ENCODE results near the gene CADPS. TPM values are rescaled to one million over a fixed set of nuclear protein-coding genes. Genes with fewer than 3 reads are reported as not detected.

CADPS gene
- total RNA-seq, 1 donor from 2014 or later: not detected

DNA sequence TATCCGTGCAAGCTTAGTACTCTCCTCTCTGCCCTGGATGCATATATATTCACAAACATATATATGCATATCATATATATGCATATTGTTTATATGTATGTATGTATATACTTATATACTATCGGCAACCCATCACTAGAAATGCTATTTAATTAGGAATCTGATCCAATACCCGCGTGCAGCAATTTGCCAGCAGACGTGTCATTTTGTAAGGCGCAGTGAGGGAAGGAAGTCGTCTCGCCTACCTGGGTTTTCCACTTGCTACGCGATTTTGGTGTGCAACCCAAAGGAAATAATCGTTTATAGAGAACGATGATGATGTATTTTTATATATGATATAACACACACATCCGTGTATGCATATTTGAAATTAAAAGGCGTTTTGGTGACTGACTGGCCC is 496.3 kb downstream of the CADPS start:
- no peak overlapping the region for H3K27ac Mint-ChIP-seq
- intact Hi-C loops (cut with micrococcal nuclease): loop anchor here (10.0 kb wide), 2 partner anchors 496 to 814 kb away; partner anchors contain the start of genes CADPS and PTPRG
- peaks cover 2% of the 10 kb centered on the region for H3K36me3 Mint-ChIP-seq (ENCODE audit: low read depth)
- no peak overlapping the region for H3K4me3 Mint-ChIP-seq
- DNase-seq: no peak
- peaks cover 70% of the 10 kb centered on the region for H3K27me3 Mint-ChIP-seq
- H3K9me3 Mint-ChIP-seq: no peaks in the 10 kb centered on the region
- no peaks in the 10 kb centered on the region for H3K4me1 Mint-ChIP-seq

DNA sequence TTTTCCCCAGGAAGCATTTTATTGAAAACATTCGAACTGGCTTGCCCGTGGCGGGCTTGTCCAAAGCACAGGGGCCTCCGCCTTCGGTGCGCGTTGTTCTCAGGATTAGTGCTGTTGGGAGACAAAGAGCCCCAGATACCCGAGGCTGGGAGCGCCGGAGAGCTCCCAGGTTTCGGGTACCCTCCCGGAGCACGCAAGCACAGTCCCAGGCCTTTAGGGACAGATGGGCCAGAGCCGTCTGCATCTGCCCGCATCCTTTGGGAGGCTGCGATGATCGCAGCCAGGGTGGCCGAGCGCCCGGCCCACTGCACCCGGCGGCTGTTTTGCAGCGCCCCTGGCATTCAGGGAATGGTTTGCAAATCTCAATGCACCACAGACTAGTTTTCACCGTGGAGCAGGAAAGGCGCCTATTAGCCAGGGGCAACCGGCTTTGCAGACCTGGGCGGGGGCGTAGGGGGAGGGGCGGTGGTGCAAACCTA is 496.9 kb downstream of the CADPS start:
- Mint-ChIP-seq H3K4me3 (no peak overlapping the region), H3K27ac (no peak overlapping the region), H3K36me3 (ENCODE audit: low read depth) (peaks cover 2% of the 10 kb centered on the region), H3K4me1 (no peaks in the 10 kb centered on the region), H3K27me3 (peaks cover 74% of the 10 kb centered on the region), H3K9me3 (no peaks in the 10 kb centered on the region)
- no peak for DNase-seq
- intact Hi-C loops (cut with micrococcal nuclease): loop anchor here (10.0 kb wide), 2 partner anchors 496 to 814 kb away; partner anchors contain the start of genes CADPS and PTPRG

DNA sequence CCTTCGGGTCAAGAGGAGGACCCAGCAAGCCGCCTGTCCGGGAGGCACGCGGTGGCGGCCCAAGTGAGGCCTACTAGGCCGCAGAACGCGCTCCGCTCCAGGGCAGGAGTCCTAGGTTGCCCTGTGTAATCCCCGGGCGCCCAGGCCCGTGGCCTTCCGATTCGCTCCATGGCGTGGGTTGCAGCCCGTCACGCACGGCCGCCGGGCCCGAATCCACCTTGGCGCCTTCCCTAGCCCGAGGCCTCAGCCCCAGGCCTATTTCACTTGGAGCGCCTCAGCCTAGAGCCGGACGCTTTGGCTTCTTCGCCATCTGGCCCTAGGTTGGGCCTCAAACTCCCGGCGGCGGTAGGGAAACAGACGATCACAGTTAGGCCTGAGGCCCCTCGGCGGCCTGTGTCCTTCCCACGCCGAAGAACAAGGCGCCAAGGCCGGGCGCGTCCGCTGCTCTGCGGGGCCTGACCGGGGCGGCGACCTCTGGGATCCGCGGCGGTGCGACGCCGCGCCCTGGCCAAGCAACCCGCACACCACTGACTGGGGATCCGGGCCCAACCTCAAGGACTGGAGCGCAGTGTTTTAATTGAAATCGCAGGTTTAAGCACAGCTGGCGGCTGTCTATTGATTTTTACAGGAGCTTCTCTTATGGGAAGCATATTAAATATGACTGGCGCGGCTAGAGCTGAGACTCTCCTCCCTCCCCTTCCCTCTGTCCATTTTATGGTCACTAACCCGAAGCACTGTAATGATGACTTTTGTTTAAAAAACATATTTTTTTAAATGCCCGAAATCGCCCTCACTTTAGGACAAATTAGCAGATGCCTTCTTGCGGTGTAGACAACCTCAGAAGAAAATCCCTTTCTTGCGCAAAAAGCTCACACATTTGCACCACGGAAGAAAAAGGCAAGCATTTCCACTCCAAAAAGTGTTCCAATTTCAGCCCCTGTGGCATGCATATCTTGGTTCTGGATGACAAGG is 498.0 kb downstream of the CADPS start:
- DNase-seq: no peak
- Mint-ChIP-seq H3K4me3 (no peak overlapping the region), H3K4me1 (no peaks in the 10 kb centered on the region), H3K9me3 (no peaks in the 10 kb centered on the region), H3K27ac (no peak overlapping the region), H3K27me3 (peaks cover 78% of the 10 kb centered on the region), H3K36me3 (ENCODE audit: low read depth) (peaks cover 2% of the 10 kb centered on the region)
- intact Hi-C loops (cut with micrococcal nuclease): loop anchor here (10.0 kb wide), 2 partner anchors 498 to 812 kb away; partner anchors contain the start of genes CADPS and PTPRG

DNA sequence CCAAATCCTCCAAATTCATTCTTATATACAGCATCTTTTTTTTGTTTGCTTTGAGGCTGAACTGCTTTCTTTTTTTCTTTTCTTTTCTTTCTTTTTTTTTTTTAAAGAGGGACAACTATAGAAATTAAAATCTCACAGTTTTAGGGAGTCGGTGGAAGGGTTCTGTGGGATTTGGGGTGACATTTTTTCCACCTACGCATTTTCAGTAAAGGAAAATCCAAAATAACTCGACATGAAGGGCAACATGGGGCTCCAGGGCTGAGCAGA is 498.8 kb downstream of the CADPS start:
- peaks cover 80% of the 10 kb centered on the region for H3K27me3 Mint-ChIP-seq
- no peak overlapping the region for H3K27ac Mint-ChIP-seq
- H3K4me1 Mint-ChIP-seq: no peaks in the 10 kb centered on the region
- no peak overlapping the region for H3K4me3 Mint-ChIP-seq
- H3K36me3 Mint-ChIP-seq (ENCODE audit: low read depth): peaks cover 2% of the 10 kb centered on the region
- intact Hi-C loops (cut with micrococcal nuclease): loop anchor here (10.0 kb wide), 2 partner anchors 498 to 812 kb away; partner anchors contain the start of genes CADPS and PTPRG
- DNase-seq: no peak
- peaks cover under 1% of the 10 kb centered on the region for H3K9me3 Mint-ChIP-seq

DNA sequence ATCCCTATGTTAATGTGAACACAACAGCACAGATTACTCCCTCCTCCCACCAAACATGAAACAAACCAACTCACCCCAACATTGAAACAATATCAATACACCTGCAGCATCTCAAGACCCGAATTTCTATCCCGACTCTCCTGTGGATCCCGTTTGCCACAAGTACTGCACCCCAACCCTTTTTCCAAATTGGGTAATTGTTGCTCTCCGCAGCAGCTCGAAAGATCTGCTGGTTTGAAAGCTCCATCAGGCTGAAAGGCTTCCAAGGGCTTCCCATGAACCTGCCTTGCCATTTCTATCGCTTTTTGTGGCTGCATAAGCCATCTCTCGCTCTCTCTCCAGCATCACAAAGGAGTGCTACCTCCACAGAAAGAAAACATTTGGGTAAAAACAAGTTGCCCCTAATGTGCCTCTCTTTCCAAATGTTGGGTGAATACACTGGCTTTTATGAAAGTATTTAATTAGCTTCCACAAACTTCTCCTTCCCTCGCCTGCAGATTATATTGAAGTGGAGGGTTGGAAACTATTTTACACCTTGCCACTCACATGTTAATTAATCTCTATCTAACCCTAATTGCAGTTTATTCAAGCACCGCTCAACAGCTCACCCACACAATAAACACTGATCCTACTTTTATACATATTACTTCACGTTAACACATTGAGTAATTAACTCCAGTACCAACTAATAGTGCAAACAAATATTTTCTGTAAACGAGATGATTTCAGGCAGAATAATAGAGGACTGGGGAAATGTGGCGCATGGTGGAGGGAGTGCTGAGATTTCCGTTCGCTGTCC is 499.4 kb downstream of the CADPS start:
- DNase-seq: no peak
- Mint-ChIP-seq H3K36me3 (ENCODE audit: low read depth) (peaks cover 2% of the 10 kb centered on the region), H3K9me3 (peaks cover 6% of the 10 kb centered on the region), H3K27ac (no peak overlapping the region), H3K27me3 (peaks cover 81% of the 10 kb centered on the region), H3K4me1 (no peaks in the 10 kb centered on the region), H3K4me3 (no peak overlapping the region)
- intact Hi-C loops (cut with micrococcal nuclease): loop anchor here (10.0 kb wide), 2 partner anchors 499 to 811 kb away; partner anchors contain the start of genes CADPS and PTPRG

DNA sequence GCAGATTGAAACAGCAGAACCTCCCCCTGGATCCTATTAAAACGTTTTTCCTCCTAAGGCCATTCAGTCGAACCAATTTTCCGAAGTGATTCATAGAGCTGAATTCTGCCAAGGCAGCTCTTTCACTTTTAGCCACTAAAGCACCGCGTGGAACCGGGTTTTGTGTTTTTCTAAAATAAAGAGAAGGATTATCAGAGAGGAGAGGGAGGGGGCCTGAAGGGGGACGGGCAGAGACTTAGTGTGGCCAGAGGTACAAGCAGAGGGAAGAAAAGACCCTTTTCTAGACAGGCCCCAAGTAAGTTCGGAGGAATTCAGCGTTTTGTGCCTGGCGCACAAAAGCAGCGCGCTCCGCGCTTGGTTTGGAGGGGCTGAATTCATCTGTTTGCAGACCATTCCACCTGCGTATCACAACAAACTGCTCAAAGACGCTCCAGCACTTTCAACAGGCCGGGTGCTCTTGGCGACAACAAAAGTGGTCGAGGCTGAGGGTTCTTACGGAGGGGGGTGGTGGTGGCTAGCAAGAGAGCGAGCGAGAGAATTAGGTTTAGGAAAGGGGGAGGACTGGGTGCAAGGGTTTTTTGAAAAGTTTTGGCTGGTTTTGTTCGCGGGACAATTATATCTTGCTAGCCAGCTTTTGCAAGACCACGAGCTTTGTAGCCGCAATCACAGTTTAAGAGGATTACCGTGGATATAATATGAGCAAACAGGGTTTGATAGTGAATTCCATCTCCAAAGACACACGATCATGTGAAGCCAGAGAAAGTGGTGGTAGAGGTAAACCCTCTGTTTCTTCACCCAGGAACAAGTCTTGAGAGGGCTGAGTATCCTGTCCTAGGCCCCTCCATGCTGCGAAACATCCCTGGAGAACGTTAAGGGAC is 500.6 kb downstream of the CADPS start:
- Mint-ChIP-seq H3K4me3 (no peak overlapping the region), H3K27me3 (peaks cover 81% of the 10 kb centered on the region), H3K4me1 (no peaks in the 10 kb centered on the region), H3K36me3 (ENCODE audit: low read depth) (peaks cover 2% of the 10 kb centered on the region), H3K9me3 (peaks cover 14% of the 10 kb centered on the region), H3K27ac (no peak overlapping the region)
- intact Hi-C loops (cut with micrococcal nuclease): loop anchor here (10.0 kb wide), 2 partner anchors 500 to 810 kb away; partner anchors contain the start of genes CADPS and PTPRG
- DNase-seq: no peak

DNA sequence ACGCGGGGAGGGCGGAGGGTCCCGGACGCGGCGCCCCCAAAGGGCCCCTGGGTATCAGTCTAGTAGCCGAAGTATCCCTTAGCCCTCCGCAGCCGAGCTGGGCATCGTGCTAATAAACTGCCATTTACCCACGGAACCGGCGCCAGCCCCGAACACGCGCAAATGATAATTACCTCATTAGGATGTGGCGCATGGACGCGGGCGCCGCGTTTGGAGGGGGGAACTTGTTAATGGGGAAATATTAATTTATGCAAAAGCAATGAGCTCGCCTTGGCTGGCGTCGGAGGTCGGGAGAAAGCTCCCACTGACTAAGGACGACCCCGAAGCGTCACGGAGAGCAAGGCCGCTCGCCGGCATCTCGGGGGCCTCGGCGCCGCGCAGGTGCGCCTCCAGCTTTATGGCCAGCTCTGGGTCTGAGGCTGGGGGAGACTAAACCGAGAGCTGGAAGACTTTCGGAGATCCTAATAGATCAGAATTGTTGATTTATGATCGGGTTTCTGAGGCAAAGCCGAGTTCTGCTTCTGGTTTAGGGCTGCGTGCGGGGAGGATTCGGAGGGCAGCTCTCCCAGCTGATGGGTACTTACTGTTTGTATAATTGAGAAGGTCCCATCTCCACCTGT is 501.4 kb downstream of the CADPS start:
- Mint-ChIP-seq H3K4me1 (no peaks in the 10 kb centered on the region), H3K27me3 (peaks cover 79% of the 10 kb centered on the region), H3K4me3 (no peak overlapping the region), H3K9me3 (peaks cover 14% of the 10 kb centered on the region), H3K27ac (peak overlapping the region; percentile 60), H3K36me3 (ENCODE audit: low read depth) (peaks cover 2% of the 10 kb centered on the region)
- no peak for DNase-seq
- intact Hi-C loops (cut with micrococcal nuclease): loop anchor here (10.0 kb wide), 2 partner anchors 501 to 809 kb away; partner anchors contain the start of genes CADPS and PTPRG

DNA sequence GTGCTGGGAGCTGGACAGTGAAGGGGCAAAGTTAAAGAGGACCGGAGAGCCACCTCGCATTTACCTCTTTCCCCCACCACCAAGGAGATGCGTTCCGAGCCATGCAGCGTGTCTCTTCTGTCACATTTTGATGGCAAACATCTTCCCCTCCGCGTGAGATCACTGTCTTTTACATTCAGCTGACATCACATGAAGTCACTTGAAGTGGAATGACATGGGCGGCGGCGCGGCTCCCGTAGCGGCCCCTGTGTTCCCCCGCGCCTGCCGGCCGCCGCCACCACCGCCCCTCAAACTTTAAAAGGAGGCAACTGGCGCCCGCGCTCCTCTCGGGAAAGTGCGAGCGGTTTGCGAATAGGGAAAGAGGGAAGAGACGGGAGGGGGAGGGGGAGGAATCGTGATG is 502.0 kb downstream of the CADPS start, which contains the start of gene FEZF2:
FEZF2 (minus strand) TSS at position 336 of the 400 bp plus-strand sequence. CDS start 682 bp downstream, outside the sequence.
- intact Hi-C loops (cut with micrococcal nuclease): loop anchor here (10.0 kb wide), 2 partner anchors 502 to 808 kb away; partner anchors contain the start of genes CADPS and PTPRG
- no peak for DNase-seq
- Mint-ChIP-seq H3K36me3 (ENCODE audit: low read depth) (peaks cover 2% of the 10 kb centered on the region), H3K4me3 (no peak within 1 kb of the TSS), H3K27me3 (peaks cover 82% of the 10 kb centered on the region), H3K9me3 (peaks cover 14% of the 10 kb centered on the region), H3K27ac (peak within 1 kb of the TSS; percentile 60), H3K4me1 (no peaks in the 10 kb centered on the region)

DNA sequence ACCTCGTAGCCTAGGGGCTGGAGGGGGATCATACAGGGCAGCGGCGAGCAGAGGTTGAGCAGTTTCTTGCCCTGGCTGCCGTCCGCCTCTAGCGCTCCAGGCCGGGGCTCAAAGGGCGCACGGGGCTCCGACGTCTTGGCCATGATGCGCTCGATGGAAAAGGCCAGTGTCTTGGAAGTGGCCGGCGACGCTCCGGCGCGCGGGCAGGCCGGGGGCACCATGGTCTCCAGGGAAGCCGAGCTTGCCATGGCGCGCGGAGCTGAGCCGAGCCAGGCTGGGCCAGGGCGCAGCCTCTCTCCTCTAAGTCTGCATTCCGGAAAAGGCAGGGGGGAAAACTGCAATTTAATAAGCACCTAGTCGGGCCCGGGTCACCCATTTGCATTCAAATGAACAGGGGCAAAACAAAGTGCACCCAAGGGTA is 502.6 kb downstream of the CADPS start:
- peaks cover 82% of the 10 kb centered on the region for H3K27me3 Mint-ChIP-seq
- no peaks in the 10 kb centered on the region for H3K4me1 Mint-ChIP-seq
- H3K27ac Mint-ChIP-seq: no peak overlapping the region
- no peak overlapping the region for H3K4me3 Mint-ChIP-seq
- no peaks in the 10 kb centered on the region for H3K36me3 Mint-ChIP-seq (ENCODE audit: low read depth)
- no peak for DNase-seq
- intact Hi-C loops (cut with micrococcal nuclease): loop anchor here (10.0 kb wide), 2 partner anchors 502 to 808 kb away; partner anchors contain the start of genes CADPS and PTPRG
- H3K9me3 Mint-ChIP-seq: peaks cover 14% of the 10 kb centered on the region

DNA sequence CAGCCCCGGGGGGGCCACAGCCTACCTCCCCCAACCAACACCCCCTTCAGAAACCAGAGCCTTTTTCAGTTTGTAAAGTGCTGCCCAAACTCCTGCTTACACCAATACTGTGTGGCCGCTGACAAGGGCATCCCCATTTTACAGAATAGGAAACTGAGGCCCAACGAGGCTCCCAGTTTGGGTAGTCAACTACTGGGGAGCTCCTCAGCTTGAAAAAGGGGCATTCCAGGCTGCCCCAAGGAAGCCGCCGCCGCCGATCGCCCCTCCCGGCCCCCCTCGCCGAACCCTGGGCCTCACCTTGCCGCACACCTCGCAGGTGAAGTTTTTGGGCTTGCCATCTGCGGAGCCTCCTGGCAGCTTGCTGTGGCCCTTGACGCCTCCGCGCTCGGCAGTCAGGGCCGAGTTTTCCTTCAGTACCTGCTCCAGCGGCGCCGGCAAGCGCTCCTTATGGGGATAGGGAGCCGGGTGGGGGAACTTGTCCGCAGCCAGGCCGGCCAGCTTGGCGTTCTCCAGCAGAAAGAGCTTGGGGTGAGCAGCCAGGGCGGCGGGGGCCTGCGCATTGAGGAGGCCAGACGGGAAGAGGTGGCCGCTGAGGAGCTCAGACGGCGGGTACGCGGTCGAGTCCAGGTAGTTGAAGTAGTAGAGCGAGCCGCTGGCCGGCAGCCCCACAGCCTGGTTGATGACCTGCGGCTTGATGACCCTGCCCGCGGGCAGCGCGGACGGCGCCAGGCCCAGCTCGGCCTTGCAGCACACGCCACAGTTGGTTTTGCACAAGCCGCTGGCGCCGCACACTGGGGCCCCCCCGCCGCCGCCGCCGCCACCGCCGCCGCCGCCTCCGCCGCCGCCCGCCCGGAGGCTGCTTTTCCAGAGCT is 503.3 kb downstream of the CADPS start:
- Mint-ChIP-seq H3K27ac (peak overlapping the region; percentile 56), H3K4me3 (no peak overlapping the region), H3K9me3 (peaks cover 14% of the 10 kb centered on the region), H3K36me3 (ENCODE audit: low read depth) (no peaks in the 10 kb centered on the region), H3K4me1 (no peaks in the 10 kb centered on the region), H3K27me3 (peaks cover 83% of the 10 kb centered on the region)
- DNase-seq: no peak
- intact Hi-C loops (cut with micrococcal nuclease): loop anchor here (10.0 kb wide), 2 partner anchors 503 to 807 kb away; partner anchors contain the start of genes CADPS and PTPRG

DNA sequence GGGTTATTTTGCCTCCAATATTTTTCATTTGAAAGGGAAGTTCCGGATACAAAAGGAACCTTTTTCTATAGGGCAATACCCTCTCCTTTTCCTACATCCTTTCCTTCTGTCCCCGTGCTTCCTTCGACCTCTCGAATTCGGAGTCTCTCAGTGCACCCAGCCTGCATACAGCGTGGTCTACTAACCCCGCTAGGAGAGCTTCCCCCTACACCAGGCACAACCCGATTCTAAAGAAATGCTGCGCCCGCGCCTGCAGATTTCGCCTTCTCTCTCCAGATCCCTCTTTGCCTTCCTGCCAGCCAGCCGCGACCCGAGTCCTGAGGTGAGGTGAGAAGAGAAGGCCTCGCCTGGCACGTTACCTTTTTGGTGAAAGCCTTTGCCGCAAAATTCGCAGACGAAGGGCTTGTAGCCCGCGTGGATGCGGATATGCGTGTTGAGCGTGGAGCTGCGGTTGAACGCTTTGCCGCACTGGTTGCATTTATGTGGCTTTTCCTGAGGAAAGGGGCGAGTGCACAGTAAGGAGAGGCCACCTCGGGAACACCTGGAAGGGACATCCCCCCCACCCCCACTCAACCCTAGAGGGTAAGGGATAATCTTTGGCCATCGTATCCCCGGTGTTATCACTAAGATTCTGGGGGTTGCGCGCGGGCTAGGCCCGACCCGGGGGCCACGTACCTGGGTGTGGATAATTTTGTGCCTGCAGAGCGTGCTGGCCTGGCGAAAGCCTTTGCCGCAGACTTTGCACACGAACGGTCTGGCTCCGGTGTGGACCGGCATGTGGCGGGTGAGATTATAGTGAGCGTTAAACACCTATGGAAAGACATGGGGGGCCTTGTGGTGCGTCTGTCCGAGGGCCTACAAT is 504.1 kb downstream of the CADPS start:
- Mint-ChIP-seq H3K4me3 (no peak overlapping the region), H3K27ac (peak overlapping the region; percentile 69), H3K4me1 (no peaks in the 10 kb centered on the region), H3K27me3 (peaks cover 82% of the 10 kb centered on the region), H3K36me3 (ENCODE audit: low read depth) (no peaks in the 10 kb centered on the region), H3K9me3 (peaks cover 14% of the 10 kb centered on the region)
- DNase-seq: no peak
- intact Hi-C loops (cut with micrococcal nuclease): loop anchor here (10.0 kb wide), 2 partner anchors 504 to 806 kb away; partner anchors contain the start of genes CADPS and PTPRG

All from activated CD4-positive, alpha-beta T cell treated with anti-CD3 and anti-CD28 coated beads, Interleukin-2, amount 10 ng/mL, durations not matched to agents 24 days and 14 days (primary cell).